Stimulated activated naive CD4-positive, alpha-beta T cell (primary cell): ENCODE data around the gene MARK1.

Source experiments
- DNase-seq, 6 experiments: peaks; one replicate each; lab custom pipeline; 2025; lab: John Stamatoyannopoulos, UW

The MARK1 gene

DNA sequence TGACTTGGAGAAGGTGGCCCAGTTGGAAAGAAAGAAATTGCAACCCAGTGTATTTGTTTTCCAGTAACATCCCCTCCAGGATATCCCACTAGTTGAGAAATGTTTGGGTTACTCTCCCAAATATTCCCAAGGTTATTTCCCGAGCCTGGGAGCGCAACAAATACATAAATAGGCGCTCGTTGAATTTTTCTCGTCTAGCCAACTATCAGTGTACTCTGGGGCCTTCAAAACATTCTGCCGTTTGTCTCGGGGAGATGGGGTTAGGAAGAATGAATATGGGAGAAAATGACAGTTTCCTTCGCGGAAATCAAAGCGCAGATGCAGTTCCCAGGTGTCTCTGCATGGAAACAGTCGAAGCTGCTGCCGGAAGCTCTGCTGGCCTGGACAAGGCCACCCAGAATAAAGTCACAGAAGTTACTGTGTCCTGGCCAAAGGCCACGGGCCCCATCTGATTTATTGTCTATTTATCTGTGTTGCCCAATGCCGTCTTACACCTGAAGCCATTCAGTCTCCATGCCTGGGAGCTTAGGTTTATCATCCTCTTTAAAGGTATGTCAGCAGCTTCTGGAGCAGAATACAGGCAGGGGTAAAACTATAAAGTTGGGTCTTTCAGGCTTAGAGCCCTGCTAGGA, 163.2 kb downstream of the MARK1 start:
- no peak for DNase-seq

GRCh38 chr1:220692436-220693228, 164.7 kb downstream of the MARK1 start:
- no peak for DNase-seq

- DNase-seq: no peak
Observed at GRCh38 chr1:220694866-220695382, 167.0 kb downstream of the MARK1 start.

GRCh38 chr1:220695426-220695825, 167.5 kb downstream of the MARK1 start:
- DNase-seq: no peak

DNA sequence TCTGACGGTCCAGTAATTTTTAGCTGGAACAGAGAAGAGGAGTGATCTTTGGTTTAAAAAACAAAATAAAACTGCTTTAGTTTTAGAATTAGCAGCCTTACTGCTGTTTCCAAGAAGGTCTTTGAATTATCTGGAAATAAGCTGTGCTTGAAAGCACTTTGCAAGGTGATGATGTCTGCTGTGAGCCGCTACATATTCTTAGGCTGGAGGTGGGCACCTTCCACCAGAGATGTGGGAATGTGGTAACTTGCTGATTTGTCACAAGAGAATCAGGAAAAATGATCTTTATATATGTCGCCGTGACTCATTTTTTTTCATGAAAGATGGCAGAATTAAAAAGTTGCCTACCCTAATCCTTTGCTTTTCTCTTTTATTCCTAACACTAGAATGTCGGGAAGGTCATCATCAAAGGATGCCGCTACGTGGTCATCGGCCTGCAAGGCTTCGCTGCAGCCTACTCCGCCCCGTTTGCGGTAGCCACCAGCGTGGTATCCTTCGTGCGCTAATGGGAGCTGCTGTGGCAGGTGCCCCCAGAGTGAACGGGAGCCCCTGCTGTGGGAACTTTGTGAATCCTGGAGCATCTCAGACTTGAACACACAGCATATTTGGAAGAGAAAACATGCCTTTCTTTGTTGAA, 168.4 kb downstream of the MARK1 start:
- DNase-seq: no peak

GRCh38 chr1:220696863-220697231, 168.9 kb downstream of the MARK1 start:
- no peak for DNase-seq

DNA sequence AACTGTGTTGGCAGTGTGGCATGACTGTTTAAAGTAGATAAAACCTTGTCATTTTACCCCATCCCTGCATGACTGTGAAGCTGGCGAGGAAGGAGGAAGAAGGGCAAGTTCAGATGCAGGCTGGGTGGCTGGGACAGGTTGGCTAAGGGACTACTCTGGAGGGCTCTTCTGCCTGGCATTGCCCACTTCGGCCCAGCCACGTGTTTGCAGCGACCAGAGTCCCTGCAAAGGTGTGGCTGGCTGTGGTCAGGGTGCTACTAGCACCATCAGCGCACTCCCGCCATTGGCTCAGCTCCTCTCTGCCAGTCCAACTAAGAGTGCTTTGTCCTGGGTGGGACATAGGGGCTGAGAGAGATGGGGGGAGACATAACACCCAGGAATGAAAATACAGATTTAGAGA, 169.4 kb downstream of the MARK1 start:
- DNase-seq: no peak

GRCh38 chr1:220698607-220699016, 170.7 kb downstream of the MARK1 start:
- DNase-seq: no peak

- DNase-seq: no peak
Observed at GRCh38 chr1:220699044-220699443, 171.1 kb downstream of the MARK1 start.

GRCh38 chr1:220700556-220701179, 172.7 kb downstream of the MARK1 start:
- DNase-seq: no peak

- DNase-seq: no peak
Observed at GRCh38 chr1:220701974-220702373, 174.0 kb downstream of the MARK1 start.

GRCh38 chr1:220702733-220703270, 174.9 kb downstream of the MARK1 start:
- no peak for DNase-seq

DNA sequence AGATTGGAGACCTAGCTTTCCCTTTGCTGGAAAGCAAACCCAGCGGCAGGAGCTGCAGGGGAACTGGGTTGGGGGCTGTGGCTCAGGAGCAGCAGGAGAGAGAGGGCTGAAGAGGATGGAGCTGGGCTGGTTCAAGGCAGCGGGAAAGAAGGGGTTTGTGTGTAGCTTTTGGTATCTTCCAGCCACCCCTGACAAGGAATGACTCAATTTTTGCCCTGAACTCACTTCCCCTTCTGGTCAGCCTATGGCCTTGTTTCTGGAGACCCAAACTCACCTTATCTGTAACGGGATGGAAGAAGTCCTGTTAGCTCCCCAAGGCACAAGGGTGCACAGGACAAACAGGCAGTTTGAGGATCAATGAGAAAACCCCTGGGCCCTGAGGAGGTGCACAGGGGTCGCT, 175.4 kb downstream of the MARK1 start:
- DNase-seq: no peak

GRCh38 chr1:220705782-220706181, 177.8 kb downstream of the MARK1 start:
- DNase-seq: no peak

- no peak for DNase-seq
Observed at GRCh38 chr1:220706480-220706879, 178.5 kb downstream of the MARK1 start.

DNA sequence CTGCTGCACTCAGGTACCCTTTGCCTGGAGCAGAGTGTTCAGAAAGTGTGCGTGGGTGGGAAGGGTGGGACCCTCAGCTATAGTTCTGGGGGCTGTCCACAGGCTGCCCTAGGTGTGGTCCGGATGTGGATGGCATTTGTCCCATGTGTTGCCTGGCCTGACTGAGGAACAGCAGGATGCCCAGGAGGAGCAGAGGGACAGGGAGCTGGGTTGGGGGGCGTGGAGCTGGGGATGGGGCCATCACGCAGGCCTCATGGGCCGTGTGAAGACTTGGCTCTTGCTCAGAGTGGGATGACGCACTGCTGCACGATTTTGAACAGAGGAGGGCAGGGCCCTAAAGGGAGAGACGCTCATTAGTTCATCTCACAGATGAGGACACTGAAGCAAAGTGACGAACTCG, 179.2 kb downstream of the MARK1 start:
- DNase-seq: no peak

GRCh38 chr1:220708244-220708643, 180.3 kb downstream of the MARK1 start:
- DNase-seq: no peak

DNA sequence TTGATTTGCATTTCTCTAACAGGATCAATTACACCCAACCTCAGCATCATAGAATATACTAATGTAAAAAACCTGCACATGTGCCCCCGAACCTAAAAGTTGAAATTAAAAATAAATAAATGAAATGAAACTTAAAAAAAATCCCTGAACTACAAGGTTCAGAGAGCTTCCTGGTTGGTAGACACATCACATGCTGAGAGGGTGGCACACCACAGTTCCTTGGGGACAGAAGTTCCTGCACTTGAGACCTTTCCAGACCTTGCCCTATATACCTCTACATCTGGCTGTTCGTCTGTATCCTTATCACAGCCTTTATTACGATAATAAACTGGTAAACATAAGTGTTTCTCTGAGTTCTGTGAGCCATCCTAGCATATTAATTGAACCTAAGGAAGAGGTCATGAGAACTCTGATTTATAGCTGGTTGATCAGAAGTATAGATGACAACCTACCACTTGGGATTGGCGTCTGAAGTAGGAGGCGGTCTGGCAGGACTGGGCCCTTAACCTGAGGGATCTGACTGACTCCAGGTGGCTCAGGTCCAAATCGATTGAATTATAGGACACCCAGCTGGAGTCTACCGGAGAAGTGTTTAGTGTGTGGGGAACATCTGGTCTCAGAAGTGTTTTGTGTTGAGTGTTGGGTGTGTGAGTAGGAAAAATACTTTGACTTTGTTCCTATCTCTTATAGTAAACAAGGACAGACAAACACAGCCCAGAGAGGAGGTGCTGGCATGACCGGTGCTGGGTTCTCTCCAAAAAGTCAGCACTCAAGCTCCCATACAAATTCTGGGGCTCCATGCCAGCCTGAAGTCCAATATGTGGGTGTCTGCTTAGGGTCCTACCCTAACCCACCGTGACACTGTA, 181.2 kb downstream of the MARK1 start:
- DNase-seq: no peak

DNA sequence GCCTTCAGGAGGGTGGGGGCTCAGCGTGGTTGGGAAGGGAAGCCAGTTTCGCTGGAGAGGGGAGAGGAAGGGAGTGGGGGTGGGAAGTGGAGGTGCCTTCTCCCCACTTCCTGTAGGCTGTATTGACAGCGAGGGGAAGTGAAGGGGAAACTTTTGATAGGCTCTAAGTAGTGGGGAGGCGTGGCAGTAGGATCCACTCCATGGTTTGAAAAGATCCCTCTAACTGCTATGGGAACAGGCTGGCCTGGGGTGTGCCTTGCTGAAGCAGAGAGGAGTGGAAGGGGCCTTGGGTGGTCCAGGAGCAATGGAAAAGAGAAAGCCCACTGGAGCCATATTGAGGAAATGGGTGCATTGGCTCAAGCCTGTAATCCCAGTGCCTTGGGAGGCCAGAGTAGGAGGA, 182.4 kb downstream of the MARK1 start:
- no peak for DNase-seq

DNA sequence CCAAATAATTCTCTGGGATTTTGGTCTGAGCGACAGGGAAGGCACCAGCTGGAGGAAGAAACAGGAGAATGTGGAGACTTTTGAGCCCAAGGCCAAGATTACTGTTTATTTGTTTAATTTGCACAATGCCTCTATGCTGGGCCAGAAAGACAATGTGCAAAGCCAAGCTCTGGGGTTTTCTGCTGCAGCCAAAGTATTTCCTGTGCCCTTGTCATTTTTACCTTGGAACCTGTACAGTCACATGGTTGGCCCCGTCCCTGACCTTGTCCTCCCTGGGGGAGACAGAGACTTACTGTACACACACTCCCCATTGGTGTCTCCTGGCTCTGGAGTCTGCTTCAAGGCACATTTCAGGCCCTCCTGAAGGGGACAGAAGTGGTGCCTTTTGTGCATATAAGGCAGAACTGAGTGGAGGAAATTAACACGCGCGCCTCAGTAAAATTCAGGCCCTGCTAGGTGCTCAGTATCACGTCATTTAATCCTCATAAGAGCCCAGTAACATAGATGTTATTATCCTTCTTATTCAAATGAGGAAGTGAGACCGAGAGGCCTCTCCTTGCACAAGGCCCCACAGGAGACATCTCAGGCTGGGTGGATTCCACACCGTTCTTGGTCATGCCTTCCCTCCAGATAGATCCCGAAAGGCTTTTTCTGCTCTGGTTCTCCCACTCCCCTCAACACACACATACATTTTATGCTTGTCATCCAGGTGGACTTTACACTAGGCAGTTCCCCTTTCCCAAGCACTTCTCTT, 183.3 kb downstream of the MARK1 start:
- no peak for DNase-seq
